ENCODE results near the gene PCDHGA6. TPM values are rescaled to one million over a fixed set of nuclear protein-coding genes. Genes with fewer than 3 reads are reported as not detected.
"Not testable (repeated sequence)": the region's sequence is repeated elsewhere in the genome, so short reads cannot be mapped to it uniquely, and the experiment has no call there.

PCDHGA6 gene
- polyA plus RNA-seq, 3 donors from 2014 or later, result not detected

DNA sequence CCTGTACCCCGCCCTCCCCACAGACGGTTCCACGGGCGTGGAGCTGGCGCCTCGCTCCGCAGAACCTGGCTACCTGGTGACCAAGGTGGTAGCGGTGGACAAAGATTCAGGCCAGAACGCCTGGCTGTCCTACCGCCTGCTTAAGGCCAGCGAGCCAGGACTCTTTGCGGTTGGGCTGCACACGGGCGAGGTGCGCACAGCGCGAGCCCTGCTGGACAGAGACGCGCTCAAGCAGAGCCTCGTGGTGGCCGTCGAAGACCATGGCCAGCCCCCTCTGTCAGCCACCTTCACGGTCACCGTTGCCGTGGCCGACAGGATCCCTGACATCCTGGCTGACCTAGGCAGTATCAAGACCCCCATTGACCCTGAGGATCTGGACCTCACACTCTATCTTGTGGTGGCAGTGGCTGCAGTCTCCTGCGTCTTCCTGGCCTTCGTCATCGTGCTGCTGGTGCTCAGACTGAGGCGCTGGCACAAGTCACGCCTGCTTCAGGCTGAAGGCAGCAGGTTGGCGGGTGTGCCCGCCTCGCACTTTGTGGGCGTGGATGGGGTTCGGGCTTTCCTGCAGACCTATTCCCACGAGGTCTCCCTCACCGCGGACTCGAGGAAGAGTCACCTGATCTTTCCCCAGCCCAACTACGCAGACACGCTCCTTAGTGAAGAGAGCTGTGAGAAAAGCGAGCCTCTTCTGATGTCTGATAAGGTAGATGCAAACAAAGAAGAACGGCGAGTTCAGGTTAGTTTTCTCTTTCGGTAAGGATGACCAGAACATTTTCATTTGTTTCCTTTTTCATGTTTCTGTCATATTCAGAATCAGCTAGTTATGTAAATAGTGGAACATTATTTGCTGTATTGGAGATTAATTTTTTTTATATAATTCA is 7.4 kb upstream of the PCDHGA6 start:
- H3K27me3 Mint-ChIP-seq (ENCODE audit: low read depth in 3 of 3), result peaks cover 35 to 74% (median 70%) of the 10 kb centered on the region in 3 donors
- no peak overlapping the region for H3K27ac Mint-ChIP-seq
- peaks cover 0 to 8% (median 8%) of the 10 kb centered on the region in 3 donors for H3K36me3 Mint-ChIP-seq
- peaks cover 15 to 58% (median 38%) of the 10 kb centered on the region in 6 donors for H3K9me3 Mint-ChIP-seq
- no peak for DNase-seq
- peaks cover 6 to 10% of the 10 kb centered on the region in 2 donors for H3K4me1 Mint-ChIP-seq
- H3K4me3 Mint-ChIP-seq, result no peak overlapping the region

DNA sequence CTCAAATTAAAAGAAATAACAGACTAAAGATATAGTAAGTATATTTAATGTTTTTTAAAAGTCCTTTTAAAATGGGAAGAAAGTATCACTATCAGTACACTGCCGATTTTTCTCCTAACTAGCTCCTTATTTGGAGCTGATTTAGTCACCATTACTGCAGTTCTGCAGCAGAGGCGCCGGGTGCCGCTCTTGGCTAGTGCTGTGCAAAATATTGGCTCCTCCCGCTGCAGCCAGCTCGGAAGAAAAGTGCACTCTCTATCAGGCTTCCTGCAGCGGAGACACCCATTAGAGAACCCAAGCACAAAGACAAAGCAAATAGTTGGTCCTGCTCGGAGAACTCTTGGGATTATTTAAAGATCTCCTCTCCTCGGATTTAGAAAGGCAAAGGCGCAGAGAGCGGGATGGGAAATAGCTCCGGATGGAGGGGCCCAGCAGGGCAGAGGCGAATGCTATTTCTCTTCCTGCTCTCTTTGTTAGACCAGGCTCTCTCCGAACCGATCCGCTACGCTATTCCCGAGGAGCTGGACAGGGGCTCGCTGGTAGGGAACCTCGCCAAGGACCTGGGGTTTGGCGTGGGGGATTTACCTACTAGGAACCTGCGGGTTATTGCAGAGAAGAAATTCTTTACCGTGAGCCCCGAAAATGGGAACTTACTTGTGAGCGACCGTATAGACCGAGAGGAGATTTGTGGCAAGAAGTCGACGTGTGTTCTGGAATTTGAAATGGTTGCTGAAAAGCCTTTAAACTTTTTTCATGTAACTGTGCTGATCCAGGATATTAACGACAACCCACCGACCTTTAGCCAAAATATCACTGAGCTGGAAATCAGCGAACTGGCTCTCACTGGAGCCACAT is 3.5 kb upstream of the PCDHGA6 start, which contains the start of gene PCDHGB3:
Gene PCDHGB3, plus strand, starts transcription at position 249 of the 855 bp plus-strand sequence. Its CDS starts 153 bp downstream, at position 402.
- peaks cover 40 to 51% (median 49%) of the 10 kb centered on the region in 3 donors for H3K27me3 Mint-ChIP-seq (ENCODE audit: low read depth in 3 of 3)
- H3K9me3 Mint-ChIP-seq, result peaks cover 7 to 43% (median 27%) of the 10 kb centered on the region in 6 donors
- H3K4me1 Mint-ChIP-seq, result peaks cover 8 to 16% of the 10 kb centered on the region in 2 donors
- peak in 1 of 3 donors; percentile 19 for DNase-seq
- peak within 1 kb of the TSS; percentile 75 to 90 (median 77) for H3K4me3 Mint-ChIP-seq
- H3K36me3 Mint-ChIP-seq, result peaks cover 0 to 9% (median 3%) of the 10 kb centered on the region in 3 donors
- no peak within 1 kb of the TSS for H3K27ac Mint-ChIP-seq

DNA sequence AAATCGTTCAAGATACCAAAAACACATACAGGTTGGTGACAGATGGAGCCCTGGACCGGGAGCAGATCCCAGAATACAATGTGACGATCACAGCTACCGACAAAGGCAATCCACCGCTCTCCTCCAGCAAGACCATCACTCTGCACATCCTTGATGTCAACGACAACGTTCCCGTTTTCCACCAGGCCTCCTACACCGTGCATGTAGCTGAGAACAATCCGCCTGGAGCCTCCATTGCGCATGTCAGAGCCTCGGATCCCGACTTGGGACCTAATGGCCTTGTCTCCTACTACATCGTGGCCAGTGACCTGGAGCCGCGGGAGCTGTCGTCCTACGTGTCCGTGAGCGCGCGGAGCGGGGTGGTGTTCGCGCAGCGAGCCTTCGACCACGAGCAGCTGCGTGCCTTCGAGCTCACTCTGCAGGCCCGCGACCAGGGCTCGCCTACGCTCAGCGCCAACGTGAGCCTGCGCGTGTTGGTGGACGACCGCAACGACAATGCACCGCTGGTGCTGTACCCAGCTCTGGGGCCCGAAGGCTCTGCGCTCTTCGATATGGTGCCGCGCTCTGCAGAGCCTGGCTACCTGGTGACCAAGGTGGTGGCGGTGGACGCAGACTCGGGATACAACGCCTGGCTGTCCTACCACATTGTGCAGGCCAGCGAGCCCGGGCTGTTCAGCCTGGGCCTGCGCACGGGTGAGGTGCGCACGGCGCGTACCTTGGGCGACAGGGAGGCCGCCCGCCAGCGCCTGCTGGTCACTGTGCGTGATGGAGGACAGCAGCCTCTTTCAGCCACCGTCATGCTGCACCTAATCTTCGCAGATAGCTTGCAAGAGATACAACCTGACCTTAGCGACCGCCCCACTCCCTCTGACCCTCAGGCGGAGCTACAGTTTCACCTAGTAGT is 1.9 kb upstream of the PCDHGA6 start:
- H3K27me3 Mint-ChIP-seq (ENCODE audit: low read depth in 3 of 3), result peaks cover 33 to 48% (median 46%) of the 10 kb centered on the region in 3 donors
- no peak overlapping the region for H3K4me3 Mint-ChIP-seq
- DNase-seq, result no peak
- H3K9me3 Mint-ChIP-seq, result peaks cover 8 to 39% (median 23%) of the 10 kb centered on the region in 6 donors
- peaks cover 8 to 16% of the 10 kb centered on the region in 2 donors for H3K4me1 Mint-ChIP-seq
- H3K36me3 Mint-ChIP-seq, result peaks cover 0 to 7% (median 3%) of the 10 kb centered on the region in 3 donors
- no peak overlapping the region for H3K27ac Mint-ChIP-seq

DNA sequence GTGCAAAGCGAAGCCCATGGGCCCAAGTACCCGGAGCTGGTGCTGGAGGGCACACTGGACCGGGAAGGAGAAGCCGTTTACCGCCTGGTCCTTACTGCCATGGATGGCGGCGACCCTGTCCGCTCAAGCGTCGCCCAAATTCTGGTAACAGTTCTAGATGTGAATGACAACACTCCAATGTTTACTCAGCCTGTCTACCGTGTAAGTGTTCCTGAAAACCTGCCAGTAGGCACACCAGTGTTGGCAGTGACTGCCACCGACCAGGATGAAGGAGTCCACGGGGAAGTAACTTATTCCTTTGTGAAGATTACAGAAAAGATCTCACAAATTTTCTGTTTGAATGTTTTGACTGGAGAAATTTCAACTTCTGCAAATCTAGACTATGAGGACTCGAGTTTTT is 936 bp downstream of the PCDHGA6 start:
- no peak overlapping the region for H3K4me3 Mint-ChIP-seq
- H3K36me3 Mint-ChIP-seq, result peaks cover 0 to 7% (median 3%) of the 10 kb centered on the region in 3 donors
- H3K9me3 Mint-ChIP-seq, result peaks cover 8 to 41% (median 27%) of the 10 kb centered on the region in 6 donors
- no peak for DNase-seq
- peaks cover 8 to 16% of the 10 kb centered on the region in 2 donors for H3K4me1 Mint-ChIP-seq
- H3K27me3 Mint-ChIP-seq (ENCODE audit: low read depth in 3 of 3), result peaks cover 28 to 42% (median 39%) of the 10 kb centered on the region in 3 donors
- H3K27ac Mint-ChIP-seq, result no peak overlapping the region

DNA sequence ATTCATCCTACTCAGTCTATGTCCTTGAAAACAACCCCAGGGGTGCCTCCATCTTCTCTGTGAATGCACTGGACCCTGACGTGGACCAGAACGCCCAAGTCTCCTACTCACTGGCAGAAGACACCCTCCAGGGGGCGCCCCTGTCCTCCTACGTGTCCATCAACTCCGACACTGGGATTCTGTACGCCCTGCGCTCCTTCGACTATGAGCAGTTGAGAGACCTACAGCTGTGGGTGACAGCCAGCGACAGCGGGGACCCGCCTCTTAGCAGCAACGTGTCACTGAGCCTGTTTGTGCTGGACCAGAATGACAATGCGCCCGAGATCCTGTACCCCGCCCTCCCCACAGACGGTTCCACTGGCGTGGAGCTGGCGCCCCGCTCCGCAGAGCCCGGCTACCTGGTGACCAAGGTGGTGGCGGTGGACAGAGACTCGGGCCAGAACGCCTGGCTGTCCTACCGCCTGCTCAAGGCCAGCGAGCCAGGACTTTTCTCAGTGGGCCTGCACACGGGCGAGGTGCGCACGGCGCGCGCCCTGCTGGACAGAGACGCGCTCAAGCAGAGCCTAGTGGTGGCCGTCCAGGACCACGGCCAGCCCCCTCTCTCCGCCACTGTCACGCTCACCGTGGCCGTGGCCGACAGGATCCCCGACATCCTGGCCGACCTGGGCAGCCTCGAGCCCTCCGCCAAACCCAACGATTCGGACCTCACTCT is 1.9 kb downstream of the PCDHGA6 start:
- H3K27me3 Mint-ChIP-seq (ENCODE audit: low read depth in 3 of 3), result peaks cover 27 to 35% (median 33%) of the 10 kb centered on the region in 3 donors
- not testable (repeated sequence) for H3K4me3 Mint-ChIP-seq, H3K36me3 Mint-ChIP-seq, H3K27ac Mint-ChIP-seq, H3K4me1 Mint-ChIP-seq, DNase-seq
- H3K9me3 Mint-ChIP-seq, result peaks cover 8 to 38% (median 26%) of the 10 kb centered on the region in 6 donors

DNA sequence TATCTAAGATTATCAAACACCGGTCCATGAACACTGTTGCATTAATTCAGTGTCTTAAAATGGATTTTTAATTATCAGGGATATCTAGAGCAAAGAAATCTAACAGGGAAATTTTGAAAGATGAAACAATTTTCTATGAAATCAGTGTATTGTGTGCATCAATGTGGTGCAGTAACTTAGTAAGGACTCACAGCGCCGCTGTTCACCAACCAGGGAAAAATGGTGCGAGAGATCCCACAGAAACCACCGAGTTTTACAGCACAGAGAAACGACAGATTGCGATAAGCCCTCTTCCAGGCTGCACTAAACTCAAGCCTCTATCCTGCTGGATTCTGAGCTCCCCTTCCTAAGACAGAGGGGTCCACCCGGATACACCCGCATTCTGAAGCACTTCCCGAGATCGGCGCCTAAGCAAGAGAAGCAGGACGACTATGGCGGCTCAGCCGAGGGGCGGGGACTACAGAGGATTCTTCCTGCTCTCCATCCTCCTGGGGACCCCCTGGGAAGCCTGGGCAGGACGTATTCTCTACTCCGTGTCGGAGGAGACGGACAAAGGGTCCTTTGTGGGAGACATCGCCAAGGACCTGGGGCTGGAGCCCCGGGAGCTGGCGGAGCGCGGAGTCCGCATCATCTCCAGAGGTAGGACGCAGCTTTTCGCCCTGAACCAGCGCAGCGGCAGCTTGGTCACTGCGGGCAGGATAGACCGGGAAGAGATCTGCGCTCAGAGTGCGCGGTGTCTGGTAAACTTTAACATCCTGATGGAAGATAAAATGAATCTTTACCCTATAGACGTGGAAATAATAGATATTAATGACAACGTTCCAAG is 9.0 kb downstream of the PCDHGA6 start, which contains the start of gene PCDHGA7:
Gene PCDHGA7, plus strand, starts transcription at position 274 of the 826 bp plus-strand sequence. Its CDS starts 158 bp downstream, at position 432.
- H3K4me1 Mint-ChIP-seq, result peaks cover 0 to 5% of the 10 kb centered on the region in 2 donors
- peaks cover 6 to 54% (median 19%) of the 10 kb centered on the region in 6 donors for H3K9me3 Mint-ChIP-seq
- peak within 1 kb of the TSS; percentile 65 to 88 (median 77) for H3K4me3 Mint-ChIP-seq
- H3K27me3 Mint-ChIP-seq (ENCODE audit: low read depth in 3 of 3), result peaks cover 20 to 34% (median 30%) of the 10 kb centered on the region in 3 donors
- no peak within 1 kb of the TSS for H3K27ac Mint-ChIP-seq
- peak in 1 of 3 donors; percentile 32 for DNase-seq
- peaks cover 0 to 5% (median 0%) of the 10 kb centered on the region in 3 donors for H3K36me3 Mint-ChIP-seq

DNA sequence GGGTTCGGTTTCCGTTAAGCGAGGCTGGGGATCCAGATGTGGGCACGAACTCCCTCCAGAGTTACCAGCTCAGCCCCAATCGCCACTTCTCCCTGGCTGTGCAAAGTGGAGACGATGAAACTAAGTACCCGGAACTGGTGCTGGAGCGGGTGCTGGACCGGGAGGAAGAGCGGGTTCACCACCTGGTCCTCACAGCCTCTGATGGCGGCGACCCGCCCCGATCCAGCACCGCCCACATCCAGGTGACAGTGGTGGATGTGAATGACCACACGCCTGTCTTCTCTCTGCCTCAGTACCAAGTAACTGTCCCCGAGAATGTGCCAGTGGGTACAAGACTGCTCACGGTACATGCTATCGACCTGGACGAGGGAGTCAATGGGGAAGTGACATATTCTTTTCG is 9.7 kb downstream of the PCDHGA6 start:
- H3K27me3 Mint-ChIP-seq (ENCODE audit: low read depth in 3 of 3), result peaks cover 20 to 34% (median 28%) of the 10 kb centered on the region in 3 donors
- H3K36me3 Mint-ChIP-seq, result peaks cover 0 to 6% (median 2%) of the 10 kb centered on the region in 3 donors
- H3K4me3 Mint-ChIP-seq, result peak overlapping the region in 3 of 5 donors; percentile 56 to 88 (median 77)
- H3K27ac Mint-ChIP-seq, result no peak overlapping the region
- peaks cover 2 to 5% of the 10 kb centered on the region in 2 donors for H3K4me1 Mint-ChIP-seq
- H3K9me3 Mint-ChIP-seq, result peaks cover 6 to 56% (median 21%) of the 10 kb centered on the region in 6 donors
- DNase-seq, result no peak

DNA sequence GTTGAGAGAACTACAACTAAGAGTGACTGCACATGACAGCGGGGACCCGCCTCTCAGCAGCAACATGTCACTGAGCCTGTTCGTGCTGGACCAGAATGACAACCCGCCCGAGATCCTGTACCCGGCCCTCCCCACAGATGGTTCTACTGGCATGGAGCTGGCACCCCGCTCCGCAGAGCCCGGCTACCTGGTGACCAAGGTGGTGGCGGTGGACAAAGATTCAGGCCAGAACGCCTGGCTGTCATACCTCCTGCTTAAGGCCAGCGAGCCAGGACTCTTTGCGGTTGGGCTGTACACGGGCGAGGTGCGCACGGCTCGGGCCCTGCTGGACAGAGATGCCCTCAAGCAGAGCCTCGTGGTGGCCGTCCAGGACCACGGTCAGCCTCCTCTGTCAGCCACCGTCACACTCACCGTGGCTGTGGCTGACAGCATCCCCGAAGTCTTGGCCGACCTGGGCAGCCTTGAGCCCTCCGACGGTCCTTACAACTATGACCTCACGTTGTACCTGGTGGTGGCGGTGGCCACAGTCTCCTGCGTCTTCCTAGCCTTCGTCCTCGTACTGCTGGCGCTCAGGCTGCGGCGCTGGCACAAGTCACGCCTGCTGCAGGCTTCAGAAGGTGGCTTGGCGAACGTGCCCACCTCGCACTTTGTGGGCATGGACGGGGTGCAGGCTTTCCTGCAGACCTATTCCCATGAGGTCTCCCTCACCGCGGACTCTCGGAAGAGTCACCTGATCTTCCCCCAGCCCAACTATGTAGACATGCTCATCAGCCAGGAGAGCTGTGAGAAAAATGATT is 11.0 kb downstream of the PCDHGA6 start:
- Mint-ChIP-seq H3K27me3 (ENCODE audit: low read depth in 3 of 3) (peaks cover 24 to 38% (median 30%) of the 10 kb centered on the region in 3 donors), H3K27ac (no peak overlapping the region), H3K4me3 (no peak overlapping the region), H3K9me3 (peaks cover 7 to 59% (median 26%) of the 10 kb centered on the region in 6 donors), H3K4me1 (peaks cover 5 to 7% of the 10 kb centered on the region in 2 donors), H3K36me3 (peaks cover 0 to 9% (median 4%) of the 10 kb centered on the region in 3 donors)
- DNase-seq, result no peak

DNA sequence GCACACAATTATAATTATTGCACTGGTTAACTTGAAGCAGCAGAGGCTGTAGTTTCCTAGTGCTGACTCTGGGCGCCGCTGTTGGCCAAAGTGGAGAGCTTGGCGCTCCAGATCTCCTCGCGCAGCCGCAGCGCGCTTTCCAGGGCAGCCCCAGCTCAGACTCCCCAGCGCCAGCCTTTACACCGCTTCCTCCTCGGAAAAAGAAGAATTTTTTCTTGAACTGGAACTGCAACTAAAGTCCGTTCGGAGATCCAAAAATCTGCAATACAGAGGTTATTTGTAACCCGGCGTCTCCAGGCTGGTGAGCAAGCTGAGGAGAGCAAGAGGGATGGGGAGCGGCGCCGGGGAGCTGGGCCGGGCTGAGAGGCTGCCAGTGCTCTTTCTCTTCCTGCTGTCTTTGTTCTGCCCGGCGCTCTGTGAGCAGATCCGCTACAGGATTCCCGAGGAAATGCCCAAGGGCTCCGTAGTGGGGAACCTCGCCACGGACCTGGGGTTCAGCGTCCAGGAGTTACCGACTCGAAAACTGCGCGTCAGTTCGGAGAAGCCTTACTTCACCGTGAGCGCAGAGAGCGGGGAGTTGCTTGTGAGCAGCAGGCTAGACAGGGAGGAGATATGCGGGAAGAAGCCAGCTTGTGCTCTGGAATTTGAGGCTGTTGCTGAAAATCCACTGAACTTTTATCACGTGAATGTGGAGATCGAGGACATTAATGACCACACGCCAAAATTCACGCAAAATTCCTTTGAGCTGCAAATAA is 14.0 kb downstream of the PCDHGA6 start, which contains the start of gene PCDHGB4:
Gene PCDHGB4, plus strand, starts transcription at position 142 of the 755 bp plus-strand sequence. Its CDS starts 187 bp downstream, at position 329.
- not testable (repeated sequence) for H3K4me1 Mint-ChIP-seq, H3K27ac Mint-ChIP-seq
- peaks cover 8 to 12% (median 8%) of the 10 kb centered on the region in 3 donors for H3K36me3 Mint-ChIP-seq
- H3K4me3 Mint-ChIP-seq, result peak within 1 kb of the TSS; percentile 9 to 61 (median 49)
- peaks cover 15 to 61% (median 28%) of the 10 kb centered on the region in 6 donors for H3K9me3 Mint-ChIP-seq
- peak in 1 of 3 donors; percentile 25 for DNase-seq
- peaks cover 19 to 45% (median 42%) of the 10 kb centered on the region in 3 donors for H3K27me3 Mint-ChIP-seq (ENCODE audit: low read depth in 3 of 3)

DNA sequence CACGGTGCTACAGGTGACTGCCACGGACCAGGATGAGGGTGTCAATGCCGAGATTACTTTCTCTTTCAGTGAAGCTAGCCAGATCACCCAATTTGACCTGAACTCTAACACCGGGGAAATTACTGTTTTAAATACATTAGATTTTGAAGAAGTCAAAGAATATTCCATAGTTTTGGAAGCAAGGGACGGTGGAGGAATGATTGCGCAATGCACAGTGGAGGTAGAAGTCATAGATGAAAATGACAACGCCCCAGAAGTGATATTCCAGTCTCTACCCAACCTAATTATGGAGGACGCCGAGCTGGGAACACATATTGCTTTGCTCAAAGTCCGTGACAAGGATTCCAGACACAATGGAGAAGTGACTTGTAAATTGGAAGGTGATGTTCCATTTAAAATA is 15.0 kb downstream of the PCDHGA6 start:
- Mint-ChIP-seq H3K9me3 (peaks cover 20 to 61% (median 27%) of the 10 kb centered on the region in 6 donors), H3K4me1 (peaks cover 5% of the 10 kb centered on the region in 2 donors), H3K27me3 (ENCODE audit: low read depth in 3 of 3) (peaks cover 20 to 45% (median 32%) of the 10 kb centered on the region in 3 donors), H3K4me3 (peak overlapping the region in 2 of 5 donors; percentile 6 to 17), H3K27ac (no peak overlapping the region), H3K36me3 (peaks cover 8 to 12% (median 8%) of the 10 kb centered on the region in 3 donors)
- DNase-seq, result no peak
